HL-60 (cell line): Measurements from ENCODE around the gene POU5F2.

ENCODE experiments used
- DNase-seq, 2 experiments: peaks; one replicate each; pipeline ENCODE4 v3.0.0-alpha.2; 2010 to 2020; ENCODE audit warnings: low read depth in 1 of 2, low spot score in 1 of 2
- H3K27ac ChIP-seq: fragments of 250-450 bp; sonication (Bioruptor Pico); replicated peaks from 2 replicates; pipeline ENCODE4 v1.5.1; 2020; ENCODE audit warnings: mild to moderate bottlenecking, moderate library complexity
- H3K27me3 ChIP-seq: fragments of 250-450 bp; sonication (Bioruptor Pico); 2 replicates; pipeline ENCODE4 v1.5.1; 2021; ENCODE audit warnings: mild to moderate bottlenecking, moderate library complexity; ENCODE audit not compliant: insufficient read depth, poor library complexity, severe bottlenecking
- H3K4me3 ChIP-seq: replicated peaks from 2 replicates; pipeline ENCODE4 v1.5.1; 2011; ENCODE audit warnings: mild to moderate bottlenecking, control low read depth, low read length; ENCODE audit not compliant: insufficient read depth
- GABPA ChIP-seq: IDR thresholded peaks from 2 replicates; pipeline ENCODE4 v1.6.1; 2012; ENCODE audit warnings: low read depth
- POLR2AphosphoS5 ChIP-seq: IDR thresholded peaks from 2 replicates; pipeline ENCODE4 v1.6.1; 2012; ENCODE audit warnings: low read depth
- SPI1 ChIP-seq: IDR thresholded peaks from 2 replicates; pipeline ENCODE4 v1.6.1; 2012; ENCODE audit warnings: low read depth, mild to moderate bottlenecking, borderline replicate concordance
- TF ChIP-seq, protein P1 (sequence below): IDR thresholded peaks from 2 replicates; pipeline ENCODE4 v1.6.1; 2012; ENCODE audit warnings: low read depth; ENCODE audit not compliant: insufficient replicate concordance
- TF ChIP-seq, protein P2 (sequence below): IDR thresholded peaks from one replicate; pipeline ENCODE4 v1.5.1; 2011; ENCODE audit warnings: low read length, control low read depth, inconsistent platforms; ENCODE audit not compliant: insufficient read depth

POU5F2 gene

DNA sequence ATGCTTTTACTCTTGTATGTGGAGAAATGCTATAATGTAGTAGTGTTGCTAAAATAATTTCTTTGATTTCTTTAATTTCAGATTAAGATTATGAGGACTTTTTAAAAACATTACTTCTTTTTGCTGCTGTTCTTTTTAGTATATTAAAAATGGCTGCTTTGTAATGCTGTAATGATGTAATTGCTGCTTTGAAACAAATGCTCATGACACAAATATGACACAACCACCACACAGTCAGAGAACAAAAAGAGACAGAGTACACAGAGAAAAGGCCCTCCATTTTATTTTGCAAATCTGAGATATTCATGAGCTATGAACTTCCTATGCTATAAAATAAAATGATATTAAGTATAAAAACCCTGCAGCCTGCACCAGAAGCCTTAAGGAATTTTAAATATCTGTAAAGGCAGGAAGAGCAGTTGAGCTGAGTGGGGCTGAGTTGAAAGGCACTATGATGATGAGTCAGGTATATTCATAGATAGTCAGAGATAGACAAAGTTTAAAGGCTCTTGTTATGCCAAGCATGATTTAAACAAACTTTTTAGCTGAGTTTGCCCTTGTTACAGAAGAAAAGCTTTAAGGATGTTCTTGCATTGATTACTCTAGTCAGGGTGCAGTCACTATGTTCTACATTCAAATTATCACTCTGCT lies 5.1 kb upstream of the POU5F2 start:
- H3K27me3 ChIP-seq = no peaks in the 10 kb centered on the region
- H3K4me3 ChIP-seq = no peak overlapping the region
- DNase-seq = no peak
- no peak overlapping the region for H3K27ac ChIP-seq
- TF ChIP-seq GABPA (no peak), SPI1 (no peak), POLR2AphosphoS5 (no peak)
- TF ChIP-seq, protein P1, sequence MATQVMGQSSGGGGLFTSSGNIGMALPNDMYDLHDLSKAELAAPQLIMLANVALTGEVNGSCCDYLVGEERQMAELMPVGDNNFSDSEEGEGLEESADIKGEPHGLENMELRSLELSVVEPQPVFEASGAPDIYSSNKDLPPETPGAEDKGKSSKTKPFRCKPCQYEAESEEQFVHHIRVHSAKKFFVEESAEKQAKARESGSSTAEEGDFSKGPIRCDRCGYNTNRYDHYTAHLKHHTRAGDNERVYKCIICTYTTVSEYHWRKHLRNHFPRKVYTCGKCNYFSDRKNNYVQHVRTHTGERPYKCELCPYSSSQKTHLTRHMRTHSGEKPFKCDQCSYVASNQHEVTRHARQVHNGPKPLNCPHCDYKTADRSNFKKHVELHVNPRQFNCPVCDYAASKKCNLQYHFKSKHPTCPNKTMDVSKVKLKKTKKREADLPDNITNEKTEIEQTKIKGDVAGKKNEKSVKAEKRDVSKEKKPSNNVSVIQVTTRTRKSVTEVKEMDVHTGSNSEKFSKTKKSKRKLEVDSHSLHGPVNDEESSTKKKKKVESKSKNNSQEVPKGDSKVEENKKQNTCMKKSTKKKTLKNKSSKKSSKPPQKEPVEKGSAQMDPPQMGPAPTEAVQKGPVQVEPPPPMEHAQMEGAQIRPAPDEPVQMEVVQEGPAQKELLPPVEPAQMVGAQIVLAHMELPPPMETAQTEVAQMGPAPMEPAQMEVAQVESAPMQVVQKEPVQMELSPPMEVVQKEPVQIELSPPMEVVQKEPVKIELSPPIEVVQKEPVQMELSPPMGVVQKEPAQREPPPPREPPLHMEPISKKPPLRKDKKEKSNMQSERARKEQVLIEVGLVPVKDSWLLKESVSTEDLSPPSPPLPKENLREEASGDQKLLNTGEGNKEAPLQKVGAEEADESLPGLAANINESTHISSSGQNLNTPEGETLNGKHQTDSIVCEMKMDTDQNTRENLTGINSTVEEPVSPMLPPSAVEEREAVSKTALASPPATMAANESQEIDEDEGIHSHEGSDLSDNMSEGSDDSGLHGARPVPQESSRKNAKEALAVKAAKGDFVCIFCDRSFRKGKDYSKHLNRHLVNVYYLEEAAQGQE = no peak
- TF ChIP-seq, protein P2, sequence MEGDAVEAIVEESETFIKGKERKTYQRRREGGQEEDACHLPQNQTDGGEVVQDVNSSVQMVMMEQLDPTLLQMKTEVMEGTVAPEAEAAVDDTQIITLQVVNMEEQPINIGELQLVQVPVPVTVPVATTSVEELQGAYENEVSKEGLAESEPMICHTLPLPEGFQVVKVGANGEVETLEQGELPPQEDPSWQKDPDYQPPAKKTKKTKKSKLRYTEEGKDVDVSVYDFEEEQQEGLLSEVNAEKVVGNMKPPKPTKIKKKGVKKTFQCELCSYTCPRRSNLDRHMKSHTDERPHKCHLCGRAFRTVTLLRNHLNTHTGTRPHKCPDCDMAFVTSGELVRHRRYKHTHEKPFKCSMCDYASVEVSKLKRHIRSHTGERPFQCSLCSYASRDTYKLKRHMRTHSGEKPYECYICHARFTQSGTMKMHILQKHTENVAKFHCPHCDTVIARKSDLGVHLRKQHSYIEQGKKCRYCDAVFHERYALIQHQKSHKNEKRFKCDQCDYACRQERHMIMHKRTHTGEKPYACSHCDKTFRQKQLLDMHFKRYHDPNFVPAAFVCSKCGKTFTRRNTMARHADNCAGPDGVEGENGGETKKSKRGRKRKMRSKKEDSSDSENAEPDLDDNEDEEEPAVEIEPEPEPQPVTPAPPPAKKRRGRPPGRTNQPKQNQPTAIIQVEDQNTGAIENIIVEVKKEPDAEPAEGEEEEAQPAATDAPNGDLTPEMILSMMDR = no peak

DNA sequence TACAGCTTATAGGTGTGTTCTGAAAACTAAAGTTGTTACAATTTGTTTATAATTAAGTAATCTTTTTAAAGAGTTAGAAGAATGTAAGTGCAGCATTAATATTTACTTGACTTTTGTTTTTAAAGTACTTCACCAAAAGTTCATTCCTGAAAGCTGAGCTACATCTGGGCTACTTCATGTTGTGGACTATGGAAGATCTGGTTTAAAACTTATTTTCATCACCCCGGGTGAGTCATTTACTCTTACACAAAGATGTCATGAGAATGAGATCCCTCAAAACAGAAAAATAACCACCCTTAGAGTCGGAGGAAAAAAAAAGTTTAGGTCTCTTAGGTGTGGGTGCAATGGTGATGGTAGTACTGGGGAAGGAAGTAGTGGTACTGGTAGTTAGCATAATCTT lies 5.1 kb downstream of the POU5F2 start:
- no peak overlapping the region for H3K4me3 ChIP-seq
- no peak overlapping the region for H3K27ac ChIP-seq
- no peaks in the 10 kb centered on the region for H3K27me3 ChIP-seq
- no peak for DNase-seq
- no peak for TF ChIP-seq SPI1
- no peak for TF ChIP-seq POLR2AphosphoS5
- TF ChIP-seq, protein P2 = no peak
- TF ChIP-seq GABPA = no peak
- TF ChIP-seq, protein P1 = no peak

DNA sequence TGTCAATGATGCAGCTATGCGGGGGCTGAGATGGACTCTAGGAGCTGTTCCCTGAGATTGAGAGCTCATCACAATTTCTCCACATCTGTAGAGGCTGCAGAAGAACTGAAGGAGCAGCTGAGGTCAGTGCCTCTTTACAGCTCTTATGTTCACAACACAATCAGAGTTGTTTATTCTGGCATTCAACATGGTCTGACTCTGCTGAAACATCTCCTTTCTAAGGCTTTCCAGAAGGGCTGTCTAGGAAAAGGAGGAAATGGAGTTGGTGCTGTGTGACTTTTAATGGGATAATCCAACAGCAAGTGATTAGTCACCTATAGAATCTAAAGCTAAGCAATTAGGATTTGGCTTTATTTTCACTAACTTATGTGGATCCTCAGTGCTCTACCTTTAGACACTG lies 6.0 kb downstream of the POU5F2 start:
- H3K27ac ChIP-seq = no peak overlapping the region
- H3K27me3 ChIP-seq = no peaks in the 10 kb centered on the region
- no peak overlapping the region for H3K4me3 ChIP-seq
- no peak for DNase-seq
- TF ChIP-seq SPI1 (no peak), GABPA (no peak), POLR2AphosphoS5 (no peak)
- TF ChIP-seq, protein P1 = no peak
- TF ChIP-seq, protein P2 = no peak
